ENCODE measurements around the gene BMP2. TPM values are rescaled to one million over a fixed set of nuclear protein-coding genes. Genes with fewer than 3 reads are reported as not detected.

BMP2 gene
- total RNA-seq, 1 experiment from 2014 or later = 24.3 TPM

DNA sequence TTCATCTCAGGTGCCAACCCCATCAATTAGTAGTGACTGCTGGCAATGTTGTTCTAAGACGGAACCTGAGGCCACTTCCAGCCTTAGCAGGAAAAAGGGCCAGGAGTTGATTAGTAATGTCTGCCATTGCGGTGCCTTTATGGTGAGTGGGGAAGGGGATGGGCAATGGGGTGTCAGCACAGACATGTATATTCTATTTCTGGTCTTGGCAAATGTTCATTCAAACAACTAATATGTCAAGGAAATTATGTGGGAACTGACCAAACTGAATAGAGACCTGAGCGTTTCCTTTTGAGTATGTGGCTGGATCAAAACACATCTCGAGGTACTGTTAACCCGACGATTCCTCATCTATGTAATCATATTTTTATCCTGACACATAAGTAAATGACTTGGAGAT lies 34.6 kb upstream of the BMP2 start:
- intact Hi-C loops (cut with micrococcal nuclease; ENCODE audit: unreplicated experiment) = no loop called here
- no peak for TF ChIP-seq CTCF (IDR thresholded peaks at IDR 0.05; ENCODE audit: insufficient read depth in 1 of 2, low read depth in 1 of 2, low read length in 1 of 2, severe bottlenecking in 1 of 2, unreplicated experiment in 1 of 2)
- no peaks in the 10 kb centered on the region for H3K36me3 Mint-ChIP-seq (ENCODE audit: insufficient read depth, unreplicated experiment)
- H3K27me3 Mint-ChIP-seq (ENCODE audit: insufficient read depth, unreplicated experiment) = no peaks in the 10 kb centered on the region
- POLR2A ChIA-PET = no interaction called here
- CTCF ChIA-PET = no interaction called here
- no peaks in the 10 kb centered on the region for H3K36me3 ChIP-seq (ENCODE audit: control insufficient read depth, insufficient read depth, low read length)
- H3K9me3 Mint-ChIP-seq (ENCODE audit: unreplicated experiment) = peaks cover 1% of the 10 kb centered on the region
- peaks cover 24% of the 10 kb centered on the region for H3K4me1 ChIP-seq
- H3K27me3 ChIP-seq (replicated peaks; ENCODE audit: control insufficient read depth, insufficient read depth, low read length) = no peaks in the 10 kb centered on the region
- peaks cover 27% of the 10 kb centered on the region for H3K4me1 Mint-ChIP-seq (ENCODE audit: low read depth, unreplicated experiment)
- no peaks in the 10 kb centered on the region for H3K9me3 ChIP-seq
- BruUV-seq (replicated peaks) = no TSS peak
- no peak overlapping the region for H3K4me3 Mint-ChIP-seq (ENCODE audit: unreplicated experiment)
- no peak overlapping the region for H3K4me3 ChIP-seq (ENCODE audit: low read depth, low read length)
- no peak for DNase-seq
- H3K27ac Mint-ChIP-seq (ENCODE audit: unreplicated experiment) = no peak overlapping the region

DNA sequence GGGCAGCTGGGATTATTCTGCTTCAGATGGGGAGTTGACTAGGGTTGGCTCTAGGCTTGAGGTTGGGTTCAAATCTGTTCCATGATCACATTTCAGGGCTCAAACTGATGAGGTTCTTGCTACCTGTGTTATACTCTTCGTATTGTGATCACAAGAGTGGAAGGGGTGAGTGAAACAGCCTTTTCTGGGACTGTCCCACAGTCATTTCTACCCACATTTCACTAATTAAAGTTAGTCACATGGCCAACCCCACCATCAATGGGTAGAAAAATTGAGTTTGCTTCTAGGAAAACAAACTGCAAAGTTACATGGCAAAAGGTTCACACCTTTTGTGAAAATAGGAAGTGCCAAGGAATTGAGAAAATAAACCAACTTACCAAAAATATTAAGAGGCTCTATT lies 33.5 kb upstream of the BMP2 start:
- Mint-ChIP-seq H3K9me3 (ENCODE audit: unreplicated experiment) (peaks cover 10% of the 10 kb centered on the region), H3K36me3 (ENCODE audit: insufficient read depth, unreplicated experiment) (no peaks in the 10 kb centered on the region), H3K4me1 (ENCODE audit: low read depth, unreplicated experiment) (peaks cover 34% of the 10 kb centered on the region), H3K27ac (ENCODE audit: unreplicated experiment) (no peak overlapping the region), H3K27me3 (ENCODE audit: insufficient read depth, unreplicated experiment) (no peaks in the 10 kb centered on the region), H3K4me3 (ENCODE audit: unreplicated experiment) (no peak overlapping the region)
- Histone ChIP-seq H3K4me3 (ENCODE audit: low read depth, low read length) (no peak overlapping the region), H3K9me3 (no peaks in the 10 kb centered on the region), H3K27me3 (replicated peaks; ENCODE audit: control insufficient read depth, insufficient read depth, low read length) (no peaks in the 10 kb centered on the region), H3K4me1 (peaks cover 24% of the 10 kb centered on the region), H3K36me3 (ENCODE audit: control insufficient read depth, insufficient read depth, low read length) (no peaks in the 10 kb centered on the region)
- CTCF ChIA-PET = no interaction called here
- intact Hi-C loops (cut with micrococcal nuclease; ENCODE audit: unreplicated experiment) = no loop called here
- BruUV-seq (replicated peaks) = no TSS peak
- TF ChIP-seq CTCF (IDR thresholded peaks at IDR 0.05; ENCODE audit: insufficient read depth in 1 of 2, low read depth in 1 of 2, low read length in 1 of 2, severe bottlenecking in 1 of 2, unreplicated experiment in 1 of 2) = no peak
- DNase-seq = no peak
- POLR2A ChIA-PET = no interaction called here

DNA sequence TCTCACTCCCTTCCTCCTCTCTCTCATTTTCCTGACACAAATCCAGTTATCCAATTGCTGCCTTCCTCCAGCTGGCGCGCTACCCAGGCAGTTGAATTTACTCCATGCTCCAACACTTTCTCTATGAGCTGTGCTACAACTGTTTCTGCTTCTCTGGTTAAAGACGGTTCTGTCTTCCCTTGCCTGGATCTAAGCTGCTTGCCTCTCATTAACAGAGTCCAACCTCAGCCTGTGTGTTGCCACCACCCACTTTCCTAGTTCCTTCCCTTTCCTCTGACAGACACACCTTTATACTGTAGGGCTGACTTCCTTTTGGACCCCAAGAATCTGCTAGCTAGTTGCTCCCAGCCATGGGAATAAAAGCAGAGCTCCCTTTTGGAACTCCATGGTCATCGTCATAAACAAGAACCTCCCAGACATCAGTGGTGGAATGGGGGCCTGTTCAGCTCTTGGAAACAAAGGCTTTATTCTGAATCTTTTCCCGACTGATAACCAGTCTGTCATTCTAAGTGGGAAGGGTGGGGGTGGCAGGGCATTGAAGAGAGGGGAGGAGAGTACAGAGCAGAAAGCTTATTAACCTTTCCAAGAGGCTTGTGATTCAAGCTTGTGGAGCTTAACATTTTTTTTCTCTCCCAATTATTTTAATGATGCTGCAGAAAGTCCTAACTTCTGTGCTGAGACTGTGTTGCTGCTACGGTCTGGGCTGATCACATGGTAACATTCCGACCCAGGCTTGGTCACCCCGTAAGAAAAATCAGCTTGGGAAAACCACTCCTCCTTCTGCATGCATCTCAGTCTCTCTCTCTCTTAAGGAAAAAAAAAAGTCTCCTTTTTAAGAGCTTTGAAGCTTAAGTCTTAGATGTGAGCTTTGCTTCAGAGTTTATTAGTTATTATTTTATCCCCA lies 31.3 kb upstream of the BMP2 start:
- H3K4me3 ChIP-seq (ENCODE audit: low read depth, low read length) = peak overlapping the region; percentile 11
- H3K9me3 ChIP-seq = no peaks in the 10 kb centered on the region
- no peaks in the 10 kb centered on the region for H3K36me3 ChIP-seq (ENCODE audit: control insufficient read depth, insufficient read depth, low read length)
- H3K4me1 ChIP-seq = peaks cover 33% of the 10 kb centered on the region
- Mint-ChIP-seq H3K36me3 (ENCODE audit: insufficient read depth, unreplicated experiment) (no peaks in the 10 kb centered on the region), H3K4me1 (ENCODE audit: low read depth, unreplicated experiment) (peaks cover 41% of the 10 kb centered on the region), H3K27me3 (ENCODE audit: insufficient read depth, unreplicated experiment) (no peaks in the 10 kb centered on the region), H3K9me3 (ENCODE audit: unreplicated experiment) (peaks cover 10% of the 10 kb centered on the region), H3K27ac (ENCODE audit: unreplicated experiment) (peak overlapping the region; percentile 67), H3K4me3 (ENCODE audit: unreplicated experiment) (peak overlapping the region; percentile 70)
- BruUV-seq (replicated peaks) = TSS peak; percentile 90
- ChIA-PET CTCF (interaction anchor here (0.8 to 2.3 kb wide), 3 partner anchors 26 to 99 kb away, joined by 3 to 8 read pairs (median 6); no protein-coding TSS in a partner anchor), POLR2A (interaction anchor here (0.7 to 1.2 kb wide), 3 partner anchors 13 to 32 kb away, joined by 3 to 10 read pairs (median 5); no protein-coding TSS in a partner anchor)
- peak; percentile 37 to 55 for DNase-seq
- H3K27me3 ChIP-seq (replicated peaks; ENCODE audit: control insufficient read depth, insufficient read depth, low read length) = no peaks in the 10 kb centered on the region
- TF ChIP-seq CTCF (IDR thresholded peaks at IDR 0.05; ENCODE audit: insufficient read depth in 1 of 2, low read depth in 1 of 2, low read length in 1 of 2, severe bottlenecking in 1 of 2, unreplicated experiment in 1 of 2) = no peak
- intact Hi-C loops (cut with micrococcal nuclease; ENCODE audit: unreplicated experiment) = loop anchor here (1.0 kb wide), 1 partner anchor 26 kb away; no protein-coding TSS in a partner anchor

All from Caco-2 (cell line).